Fibroblast of the aortic adventitia (primary cell): ENCODE data around the gene YIPF3. TPM values are rescaled to one million over a fixed set of nuclear protein-coding genes. Genes with fewer than 3 reads are reported as not detected.

Source experiments
- DNase-seq: peaks from one replicate; pipeline ENCODE4 v3.0.0-alpha.2; 2010; ENCODE audit warnings: low read depth
- H3K4me3 ChIP-seq: 2 replicates; pipeline ENCODE4 v1.5.1; 2011; ENCODE audit warnings: low read depth, mild to moderate bottlenecking, control low read depth, low read length, moderate library complexity
- CTCF ChIP-seq: IDR thresholded peaks from 2 replicates; pipeline ENCODE4 v1.5.1; 2011; ENCODE audit warnings: mild to moderate bottlenecking, low read length, control low read depth, inconsistent platforms; ENCODE audit not compliant: insufficient read depth
- total RNA-seq: library from RNA; depleted of rRNA; stranded (reverse); fragments of >200 nt; gene quantifications from 2 replicates; pipeline ENCODE4 v1.2.3, GENCODE V29; 2012; ENCODE audit warnings: low replicate concordance

The YIPF3 gene
- total RNA-seq, 1 donor: 94.4 TPM

- TF ChIP-seq CTCF: no peak
- no peak for DNase-seq
- peak overlapping the region; percentile 85 for H3K4me3 ChIP-seq
Measured at GRCh38 chr6:43478008-43478372, 38.7 kb downstream of the YIPF3 start.

- no peak for TF ChIP-seq CTCF
- H3K4me3 ChIP-seq: peak within 1 kb of the TSS; percentile 85
- peak; percentile 72 for DNase-seq
Measured at GRCh38 chr6:43477235-43478007, 39.3 kb downstream of the YIPF3 start, which contains the start of gene TJAP1. TSS of gene TJAP1 (plus strand) at chr6:43477570. CDS start at chr6:43499002, 21,432 bp downstream.

GRCh38 chr6:43476746-43477145 lies 40.0 kb downstream of the YIPF3 start:
- no peak overlapping the region for H3K4me3 ChIP-seq
- TF ChIP-seq CTCF: no peak
- DNase-seq: no peak

GRCh38 chr6:43475516-43475915 lies 41.2 kb downstream of the YIPF3 start:
- no peak overlapping the region for H3K4me3 ChIP-seq
- TF ChIP-seq CTCF: no peak
- DNase-seq: no peak

GRCh38 chr6:43472515-43472914 lies 44.2 kb downstream of the YIPF3 start:
- no peak for DNase-seq
- TF ChIP-seq CTCF: no peak
- no peak overlapping the region for H3K4me3 ChIP-seq

- H3K4me3 ChIP-seq: no peak overlapping the region
- DNase-seq: no peak
- TF ChIP-seq CTCF: no peak
Measured at GRCh38 chr6:43471399-43471798, 45.3 kb downstream of the YIPF3 start.

- H3K4me3 ChIP-seq: no peak overlapping the region
Measured at GRCh38 chr6:43469947-43470346, 46.8 kb downstream of the YIPF3 start.

More at GRCh38 chr6:43469947-43470346, 46.8 kb downstream of the YIPF3 start:
- DNase-seq: no peak
- TF ChIP-seq CTCF: no peak
